ENCODE data around the gene PAK1.

DNA sequence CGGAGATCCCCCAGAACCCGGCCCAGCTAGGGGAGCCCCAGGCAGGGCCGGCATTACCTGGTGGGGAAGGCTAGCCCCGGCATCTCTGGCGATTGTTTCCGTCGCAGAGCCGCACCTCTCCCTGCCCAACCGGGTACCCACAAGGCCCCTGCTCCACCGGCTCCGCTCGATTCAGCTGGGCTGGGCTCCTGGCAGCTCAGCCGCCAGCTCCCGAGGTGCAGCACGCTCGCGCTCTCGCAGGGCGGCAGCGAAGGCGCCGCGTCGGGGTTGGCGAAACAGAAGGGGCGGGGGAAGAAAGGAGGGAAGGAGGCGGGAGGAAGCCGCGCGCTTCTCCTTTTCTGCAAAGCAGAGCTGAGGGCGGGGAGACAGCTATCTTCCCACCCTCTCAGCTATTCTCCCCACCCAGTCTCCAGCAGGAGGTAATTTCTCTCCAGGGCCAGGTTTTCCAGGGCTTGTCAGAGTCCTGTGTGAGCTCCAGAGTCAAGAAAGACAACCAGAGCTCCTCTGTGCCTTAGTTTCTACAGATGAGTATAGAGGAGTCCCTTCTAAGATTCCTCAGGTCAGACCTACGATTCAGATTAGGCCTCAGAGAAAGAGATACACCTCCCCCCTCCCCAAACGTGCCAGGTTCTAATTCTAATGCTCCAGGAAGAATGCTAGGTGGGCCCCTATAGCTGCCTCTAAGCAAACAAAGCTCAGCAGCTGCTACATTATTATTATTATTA lies 62.0 kb downstream of the PAK1 start:
- TF ChIP-seq, protein P1, sequence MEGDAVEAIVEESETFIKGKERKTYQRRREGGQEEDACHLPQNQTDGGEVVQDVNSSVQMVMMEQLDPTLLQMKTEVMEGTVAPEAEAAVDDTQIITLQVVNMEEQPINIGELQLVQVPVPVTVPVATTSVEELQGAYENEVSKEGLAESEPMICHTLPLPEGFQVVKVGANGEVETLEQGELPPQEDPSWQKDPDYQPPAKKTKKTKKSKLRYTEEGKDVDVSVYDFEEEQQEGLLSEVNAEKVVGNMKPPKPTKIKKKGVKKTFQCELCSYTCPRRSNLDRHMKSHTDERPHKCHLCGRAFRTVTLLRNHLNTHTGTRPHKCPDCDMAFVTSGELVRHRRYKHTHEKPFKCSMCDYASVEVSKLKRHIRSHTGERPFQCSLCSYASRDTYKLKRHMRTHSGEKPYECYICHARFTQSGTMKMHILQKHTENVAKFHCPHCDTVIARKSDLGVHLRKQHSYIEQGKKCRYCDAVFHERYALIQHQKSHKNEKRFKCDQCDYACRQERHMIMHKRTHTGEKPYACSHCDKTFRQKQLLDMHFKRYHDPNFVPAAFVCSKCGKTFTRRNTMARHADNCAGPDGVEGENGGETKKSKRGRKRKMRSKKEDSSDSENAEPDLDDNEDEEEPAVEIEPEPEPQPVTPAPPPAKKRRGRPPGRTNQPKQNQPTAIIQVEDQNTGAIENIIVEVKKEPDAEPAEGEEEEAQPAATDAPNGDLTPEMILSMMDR (IDR thresholded peaks at IDR 0.05; ENCODE audit: insufficient read depth, low read length, poor library complexity, severe bottlenecking) = no peak
- no peak for TF ChIP-seq EZH2phosphoT487 (conservative IDR thresholded peaks at IDR 0.05; ENCODE audit: low read length)

Data from SU-DHL-6 (cell line).